Left ventricle myocardium superior (tissue), 1 donor: ENCODE data around the gene KCNMB4. TPM values are rescaled to one million over a fixed set of nuclear protein-coding genes. Genes with fewer than 3 reads are reported as not detected.

Source experiments
- ATAC-seq: fragments of 200-7000 bp; cut with Tn5 transposase; one replicate; pipeline ENCODE4 v1.9.1; 2020; ENCODE audit warnings: mild to moderate bottlenecking, moderate library complexity
- DNase-seq: peaks from one replicate; pipeline ENCODE4 v3.0.0-alpha.2; 2020
- intact Hi-C: fragments of 100-400 bp; cut with micrococcal nuclease; formaldehyde crosslinking; loops from one replicate; pipeline ENCODE4 v1.11.0; 2022
- long read RNA-seq: library from polyadenylated mRNA; unstranded; transcript quantifications from one replicate; pipeline ENCODE4 v2.0.0, GENCODE V29; 2021
- total RNA-seq: library from RNA; stranded (reverse); fragmentation: NEBNext Ultra II Directional; extraction: Animal tissue kit (Norgen Biotek cat#: 25700); gene quantifications from one replicate; pipeline ENCODE4 v1.2.1, GENCODE V29; 2021
- donor health status: DM: no; HTN: yes; CAD: no; lungs with severe emphysema.

KCNMB4 gene
- 1.9 TPM for total RNA-seq
- long read RNA-seq, full-length matches to known transcripts = 6 of 8 reads
- long read RNA-seq, partial matches to known transcripts = 0 of 8 reads
- long read RNA-seq, other reads (novel, unspliced or antisense) = 2 of 8 reads

DNA sequence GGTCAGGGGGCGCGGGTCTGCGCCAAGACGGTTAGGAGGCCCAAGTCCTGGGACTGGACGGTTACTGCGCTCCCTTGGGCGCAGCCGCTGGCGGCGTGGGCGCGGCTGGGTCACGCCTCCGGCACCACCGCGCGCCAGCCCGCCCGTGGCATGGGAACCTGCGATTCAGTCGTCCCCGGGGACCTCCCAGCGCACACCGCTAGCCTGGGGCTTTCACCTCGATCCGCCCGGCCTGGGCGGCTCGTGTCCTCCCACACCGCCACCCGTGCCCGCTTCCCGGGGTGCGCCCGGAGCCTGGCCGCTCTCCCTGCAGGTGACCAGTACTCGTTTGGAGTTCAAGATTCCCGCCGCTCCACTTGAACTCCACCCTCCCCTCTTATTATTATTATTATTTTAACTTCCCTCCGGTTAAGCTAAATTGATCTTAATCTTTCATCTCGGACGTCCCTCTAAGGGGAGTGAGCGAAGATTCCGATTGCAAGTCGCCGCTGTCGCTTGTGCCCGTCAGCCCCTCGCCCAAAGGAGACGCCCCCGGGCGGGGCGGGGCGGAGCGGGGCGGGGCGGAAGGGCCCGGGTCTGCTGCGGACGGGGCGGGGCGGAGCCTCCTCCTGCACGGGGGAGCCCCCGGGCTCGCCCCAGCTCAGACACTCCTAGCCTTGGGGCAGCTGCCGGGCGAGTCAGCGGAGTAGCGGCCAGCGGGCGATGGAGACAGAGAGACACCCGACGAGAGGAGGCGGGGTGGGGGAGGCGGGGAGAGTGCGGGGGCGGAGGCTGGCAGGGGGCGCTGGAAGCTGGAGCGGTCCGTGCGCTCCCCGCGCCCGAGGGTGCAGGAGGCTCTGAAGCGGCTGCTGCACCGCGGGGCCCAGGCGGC lies at the start of gene KCNMB4:
TSS of gene KCNMB4 (plus strand) at position 643 of the 871 bp plus-strand sequence. CDS start 445 bp downstream, outside the sequence.
- intact Hi-C loops = no loop called here
- DNase-seq (peak; percentile 81), ATAC-seq (peak; percentile 93)

GRCh38 chr12:70317781-70318180 lies 48.3 kb upstream of the KCNMB4 start:
- ATAC-seq (peak; percentile 21), DNase-seq (no peak)
- intact Hi-C loops = no loop called here

DNA sequence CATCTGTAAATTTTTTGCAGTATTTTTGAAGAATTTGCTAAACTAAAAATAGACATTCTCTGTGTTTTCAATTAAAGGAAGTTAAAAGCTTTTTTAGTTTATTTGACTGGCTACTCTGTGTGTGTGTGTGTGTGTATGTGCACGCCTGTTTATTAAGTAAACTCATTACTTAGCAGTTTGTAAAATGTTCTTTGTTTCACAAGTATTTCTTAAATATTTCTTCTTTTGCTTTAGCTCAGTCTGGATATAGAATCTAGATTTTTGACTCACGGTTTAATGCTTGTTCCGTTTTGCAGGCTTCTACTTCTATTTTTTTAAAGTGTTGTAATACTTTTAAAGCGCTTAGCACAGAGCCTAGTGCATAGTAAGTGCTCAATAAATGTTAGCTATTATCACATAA lies 46.5 kb upstream of the KCNMB4 start:
- intact Hi-C loops = no loop called here
- DNase-seq = no peak
- ATAC-seq = no peak

DNA sequence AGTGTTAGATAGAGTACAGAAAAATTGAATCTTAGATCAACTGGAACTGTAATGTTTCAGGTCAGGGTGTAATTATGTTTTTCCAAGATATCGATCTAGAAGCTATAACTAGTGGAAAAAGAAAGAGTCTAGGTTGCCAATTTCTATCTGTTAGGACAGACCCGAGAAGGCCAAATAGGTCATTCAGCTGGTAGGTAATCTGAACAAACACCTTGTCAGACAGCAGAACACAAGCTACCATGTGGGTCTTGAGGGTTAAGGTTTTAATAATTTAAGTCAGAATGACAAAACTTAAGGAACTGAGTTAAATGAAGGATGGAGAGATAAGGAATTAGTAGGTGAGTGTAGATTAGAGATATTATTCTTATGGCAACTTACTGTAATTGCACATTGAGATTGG lies 44.9 kb upstream of the KCNMB4 start:
- intact Hi-C loops = no loop called here
- no peak for ATAC-seq
- DNase-seq = no peak

GRCh38 chr12:70327541-70327940 lies 38.5 kb upstream of the KCNMB4 start:
- no peak for ATAC-seq
- intact Hi-C loops = no loop called here

GRCh38 chr12:70329728-70330127 lies 36.4 kb upstream of the KCNMB4 start:
- no peak for DNase-seq
- intact Hi-C loops = no loop called here
- ATAC-seq = no peak

More at GRCh38 chr12:70327541-70327940, 38.5 kb upstream of the KCNMB4 start:
- no peak for DNase-seq

- ATAC-seq (no peak), DNase-seq (no peak)
- intact Hi-C loops = no loop called here
Measured at GRCh38 chr12:70330158-70330557, 35.9 kb upstream of the KCNMB4 start.

- DNase-seq (no peak), ATAC-seq (no peak)
- intact Hi-C loops = no loop called here
Measured at GRCh38 chr12:70332236-70332635, 33.9 kb upstream of the KCNMB4 start.

DNA sequence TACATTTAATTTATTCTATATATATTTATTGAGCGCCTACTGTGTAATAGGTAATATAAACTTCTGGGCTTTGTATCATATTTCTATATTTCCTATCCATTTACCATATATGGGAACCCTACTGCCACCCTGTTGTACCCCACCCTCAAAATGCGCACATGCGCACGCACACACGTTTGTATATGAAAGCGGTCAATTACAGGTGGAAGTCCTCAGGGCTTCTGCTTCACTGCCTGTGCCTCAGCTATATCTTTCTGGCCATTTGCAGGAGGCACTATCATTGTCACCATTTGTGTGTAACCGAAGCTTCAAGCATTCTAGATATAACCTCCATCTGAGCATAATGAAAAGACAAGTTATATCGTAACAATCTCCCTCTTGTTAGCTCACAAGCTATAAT lies 31.3 kb upstream of the KCNMB4 start:
- ATAC-seq (no peak), DNase-seq (no peak)
- intact Hi-C loops = no loop called here

DNA sequence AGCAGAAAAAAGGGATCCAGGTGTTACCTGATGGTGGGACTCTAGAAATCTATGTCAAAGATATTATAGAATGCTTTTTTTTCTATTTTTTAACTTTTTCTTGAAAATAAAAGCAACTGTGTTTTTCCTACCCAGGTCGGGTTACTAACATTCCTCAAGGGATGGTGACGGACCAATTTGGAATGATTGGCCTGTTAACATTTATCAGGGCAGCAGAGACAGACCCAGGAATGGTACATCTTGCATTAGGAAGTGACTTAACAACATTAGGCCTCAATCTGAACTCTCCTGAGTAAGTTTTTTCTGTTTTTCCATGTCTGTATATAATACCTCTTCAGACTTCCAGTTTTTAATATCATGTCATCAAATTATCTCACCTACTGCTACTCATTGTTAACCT lies 27.6 kb upstream of the KCNMB4 start:
- no peak for DNase-seq
- ATAC-seq = no peak
- intact Hi-C loops = no loop called here

GRCh38 chr12:70351076-70351475 lies 15.0 kb upstream of the KCNMB4 start:
- ATAC-seq (no peak), DNase-seq (no peak)
- intact Hi-C loops = no loop called here

DNA sequence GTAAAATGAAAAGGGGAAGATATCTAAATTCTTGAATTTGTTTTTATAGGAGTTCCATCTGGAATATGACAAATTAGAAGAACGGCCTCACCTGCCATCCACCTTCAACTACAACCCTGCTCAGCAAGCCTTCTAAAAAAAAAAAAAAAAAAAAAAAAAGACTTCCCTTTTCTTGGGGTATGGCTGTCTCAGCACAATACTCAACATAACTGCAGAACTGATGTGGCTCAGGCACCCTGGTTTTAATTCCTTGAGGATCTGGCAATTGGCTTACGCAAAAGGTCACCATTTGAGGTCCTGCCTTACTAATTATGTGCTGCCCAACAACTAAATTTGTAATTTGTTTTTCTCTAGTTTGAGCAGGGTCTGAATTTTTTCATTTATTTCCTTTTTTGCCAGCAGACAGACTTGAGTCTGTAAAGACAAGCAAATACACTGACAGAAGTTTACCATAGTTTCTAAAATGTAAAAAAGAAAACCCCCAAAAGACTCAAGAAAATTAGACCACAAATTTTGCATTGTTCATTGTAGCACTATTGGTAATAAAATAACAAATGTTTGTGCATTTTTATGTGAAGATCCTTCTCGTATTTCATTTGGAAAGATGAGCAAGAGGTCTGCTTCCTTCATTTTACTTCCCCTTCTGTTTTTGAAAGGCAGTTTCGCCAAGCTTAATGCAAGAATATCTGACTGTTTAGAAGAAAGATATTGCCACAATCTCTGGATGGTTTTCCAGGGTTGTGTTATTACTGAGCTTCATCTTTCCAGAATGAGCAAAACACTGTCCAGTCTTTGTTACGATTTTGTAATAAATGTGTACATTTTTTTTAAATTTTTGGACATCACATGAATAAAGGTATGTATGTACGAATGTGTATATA lies 12.1 kb upstream of the KCNMB4 start:
- peak; percentile 30 for ATAC-seq
- no peak for DNase-seq
- intact Hi-C loops = no loop called here

- intact Hi-C loops = no loop called here
- ATAC-seq = peak; percentile 12
- DNase-seq = no peak
Measured at GRCh38 chr12:70354787-70355186, 11.3 kb upstream of the KCNMB4 start.

DNA sequence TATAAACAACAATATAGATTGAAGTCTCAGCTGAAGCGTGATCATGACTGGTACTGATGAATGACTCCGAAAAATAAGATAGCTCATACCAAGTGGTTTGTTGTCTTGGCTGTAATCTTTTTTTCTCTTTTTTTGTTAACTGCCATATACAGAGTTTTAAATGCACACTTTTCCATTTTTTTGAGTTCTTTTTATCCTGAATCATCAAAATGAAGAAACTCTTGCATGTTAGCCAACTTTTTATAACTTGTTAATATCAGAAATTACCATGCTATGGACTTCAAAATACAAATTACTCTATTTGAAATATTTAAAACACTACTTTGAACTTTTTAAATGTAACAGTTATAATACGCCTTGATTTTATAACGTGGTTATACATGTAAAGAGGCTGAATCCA lies 10.1 kb upstream of the KCNMB4 start:
- intact Hi-C loops = no loop called here
- ATAC-seq (no peak), DNase-seq (no peak)

- intact Hi-C loops = no loop called here
- DNase-seq = no peak
- ATAC-seq = no peak
Measured at GRCh38 chr12:70359458-70360197, 6.5 kb upstream of the KCNMB4 start.

- intact Hi-C loops = no loop called here
- DNase-seq = no peak
- no peak for ATAC-seq
Measured at GRCh38 chr12:70360218-70360617, 5.9 kb upstream of the KCNMB4 start.

- ATAC-seq = no peak
- intact Hi-C loops = no loop called here
Measured at GRCh38 chr12:70364695-70365397, 1.2 kb upstream of the KCNMB4 start.

GRCh38 chr12:70365398-70365647 lies 767 bp upstream of the KCNMB4 start:
- no peak for ATAC-seq
- intact Hi-C loops = no loop called here
- no peak for DNase-seq

More at GRCh38 chr12:70364695-70365397, 1.2 kb upstream of the KCNMB4 start:
- no peak for DNase-seq
